Muscle layer of duodenum (tissue), 2 donors: Measurements from ENCODE around the gene PRDM15.

Experiments used
- H3K27ac ChIP-seq: one replicate; pipeline ENCODE4 v1.7.0; 2013; ENCODE audit warnings: mild to moderate bottlenecking, low read length
- H3K27me3 ChIP-seq: one replicate; pipeline ENCODE4 v1.7.0; 2013; ENCODE audit warnings: low read depth, mild to moderate bottlenecking, control low read depth, low read length
- H3K36me3 ChIP-seq, 2 donors: one replicate each; pipeline ENCODE4 v1.7.0; 2013; ENCODE audit warnings: low read length in 2 of 2, control low read depth in 1 of 2, mild to moderate bottlenecking in 1 of 2; ENCODE audit not compliant: insufficient read depth in 2 of 2, control insufficient read depth in 1 of 2
- H3K4me1 ChIP-seq, 2 donors: one replicate each; pipeline ENCODE4 v1.7.0; 2013; ENCODE audit warnings: low read length in 2 of 2, mild to moderate bottlenecking in 2 of 2, control low read depth in 1 of 2, moderate library complexity in 1 of 2; ENCODE audit not compliant: insufficient read depth in 2 of 2, control insufficient read depth in 1 of 2
- H3K4me3 ChIP-seq, 2 donors: one replicate each; pipeline ENCODE4 v1.7.0; 2013; ENCODE audit warnings: low read length in 2 of 2, low read depth in 1 of 2, mild to moderate bottlenecking in 1 of 2
- H3K9me3 ChIP-seq, 2 donors: one replicate each; pipeline ENCODE4 v1.7.0; 2013; ENCODE audit warnings: low read length in 2 of 2, control low read depth in 1 of 2, mild to moderate bottlenecking in 1 of 2; ENCODE audit not compliant: control insufficient read depth in 1 of 2
- donor health status: healthy.

Gene PRDM15

GRCh38 chr21:41847066-41847804, 31.9 kb downstream of the PRDM15 start:
- H3K27me3 ChIP-seq: no peaks in the 10 kb centered on the region
- H3K36me3 ChIP-seq: peaks cover 0 to 20% of the 10 kb centered on the region in 2 donors
- H3K27ac ChIP-seq: no peak overlapping the region
- no peak overlapping the region for H3K4me3 ChIP-seq
- no peaks in the 10 kb centered on the region for H3K4me1 ChIP-seq
- H3K9me3 ChIP-seq: no peaks in the 10 kb centered on the region

- H3K9me3 ChIP-seq: no peaks in the 10 kb centered on the region
- no peaks in the 10 kb centered on the region for H3K4me1 ChIP-seq
- no peak overlapping the region for H3K27ac ChIP-seq
- no peaks in the 10 kb centered on the region for H3K27me3 ChIP-seq
- H3K36me3 ChIP-seq: peaks cover 0 to 16% of the 10 kb centered on the region in 2 donors
- H3K4me3 ChIP-seq: no peak overlapping the region
Observed at GRCh38 chr21:41846536-41846935, 32.6 kb downstream of the PRDM15 start.

DNA sequence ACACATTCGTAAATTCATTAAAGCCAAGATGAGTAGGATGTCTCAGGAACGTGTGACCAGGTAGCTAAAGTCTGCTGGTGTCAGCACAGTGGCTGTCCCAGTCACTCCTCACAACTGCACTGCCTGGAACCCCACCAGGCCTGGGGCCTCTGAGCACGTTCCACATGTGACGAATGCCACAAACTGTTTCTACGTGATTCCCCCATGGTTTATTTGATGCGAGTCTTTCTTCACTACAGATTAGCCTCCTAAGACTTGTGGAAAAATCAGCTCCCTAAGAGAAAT, 33.2 kb downstream of the PRDM15 start:
- H3K27me3 ChIP-seq: no peaks in the 10 kb centered on the region
- H3K27ac ChIP-seq: no peak overlapping the region
- peaks cover 4% of the 10 kb centered on the region in 2 donors for H3K9me3 ChIP-seq
- H3K4me1 ChIP-seq: no peaks in the 10 kb centered on the region
- peaks cover 2 to 17% of the 10 kb centered on the region in 2 donors for H3K36me3 ChIP-seq
- H3K4me3 ChIP-seq: no peak overlapping the region

DNA sequence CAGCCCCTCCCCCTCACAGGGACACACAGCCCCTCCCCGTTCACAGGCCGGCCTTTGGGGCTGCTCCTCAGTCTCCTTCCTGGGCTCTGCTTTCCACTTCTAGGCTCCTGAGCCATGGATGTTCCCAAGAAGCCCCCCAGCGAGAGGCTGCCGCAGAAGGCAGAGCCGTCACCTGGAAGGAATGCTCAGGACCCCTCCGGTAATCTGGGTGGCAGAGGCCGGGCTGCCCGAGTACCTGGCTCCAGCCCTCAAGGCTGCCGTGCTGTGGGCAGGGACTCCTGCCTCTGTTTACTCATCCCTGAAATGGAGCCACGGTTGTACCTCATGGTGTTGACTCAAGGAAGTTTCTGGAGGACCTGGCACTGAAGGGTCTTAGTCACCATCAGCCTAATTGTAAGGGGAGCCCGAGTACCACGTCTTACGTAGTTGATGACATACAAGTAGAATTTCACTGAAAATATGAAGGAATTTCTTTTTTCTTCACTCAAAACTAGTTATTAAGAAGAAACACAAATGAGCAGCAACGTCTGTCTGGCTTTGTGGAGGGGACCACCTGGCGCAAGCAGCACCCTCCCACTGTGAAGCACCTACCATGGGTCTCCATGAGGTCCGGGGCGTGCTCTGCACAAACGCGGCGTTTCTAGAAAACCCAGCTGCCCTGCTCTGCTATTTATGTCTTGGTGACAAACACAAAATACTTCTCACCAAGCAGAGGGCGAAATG, 33.7 kb downstream of the PRDM15 start:
- Histone ChIP-seq H3K4me3 (no peak overlapping the region), H3K4me1 (no peaks in the 10 kb centered on the region), H3K36me3 (peaks cover 3 to 19% of the 10 kb centered on the region in 2 donors), H3K27me3 (no peaks in the 10 kb centered on the region), H3K27ac (no peak overlapping the region), H3K9me3 (peaks cover 5 to 7% of the 10 kb centered on the region in 2 donors)

GRCh38 chr21:41843584-41843983, 35.6 kb downstream of the PRDM15 start:
- Histone ChIP-seq H3K4me3 (no peak overlapping the region), H3K36me3 (peaks cover 3 to 26% of the 10 kb centered on the region in 2 donors), H3K9me3 (peaks cover 5 to 7% of the 10 kb centered on the region in 2 donors), H3K27ac (no peak overlapping the region), H3K27me3 (no peaks in the 10 kb centered on the region), H3K4me1 (no peaks in the 10 kb centered on the region)

GRCh38 chr21:41840880-41841279, 38.3 kb downstream of the PRDM15 start:
- no peaks in the 10 kb centered on the region for H3K4me1 ChIP-seq
- no peak overlapping the region for H3K27ac ChIP-seq
- H3K27me3 ChIP-seq: no peaks in the 10 kb centered on the region
- no peak overlapping the region for H3K4me3 ChIP-seq
- H3K36me3 ChIP-seq: peaks cover 7 to 32% of the 10 kb centered on the region in 2 donors
- peaks cover 5 to 7% of the 10 kb centered on the region in 2 donors for H3K9me3 ChIP-seq

DNA sequence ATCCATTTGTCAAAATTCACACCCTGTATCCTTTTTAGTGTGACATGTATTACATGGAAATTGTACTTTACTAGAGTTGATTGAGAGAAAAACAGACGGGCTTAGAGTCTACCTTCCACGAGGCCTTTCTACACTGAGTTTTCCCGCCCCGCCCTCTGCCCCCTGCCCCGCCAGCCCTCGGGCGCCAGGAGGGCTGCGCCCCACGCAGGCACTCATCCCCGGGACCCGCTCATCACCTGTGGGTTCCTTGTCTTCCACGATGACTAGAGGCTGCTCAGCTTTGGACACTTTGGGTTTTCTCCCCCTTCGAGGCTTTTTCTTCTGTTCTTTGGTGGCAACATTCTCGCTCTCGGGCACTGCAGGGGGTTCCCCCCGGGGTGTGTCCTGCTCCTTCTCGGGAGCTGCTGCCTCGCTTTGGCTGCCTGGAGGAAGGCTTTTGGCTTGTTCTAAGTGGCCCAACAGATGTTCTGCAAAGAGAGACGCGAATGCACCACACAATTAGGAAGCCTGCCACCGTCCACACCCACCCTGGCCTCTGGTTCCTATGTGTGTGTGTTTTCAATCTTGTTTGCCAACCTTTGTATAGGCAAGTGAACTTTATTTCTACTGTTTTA, 39.6 kb downstream of the PRDM15 start:
- no peak overlapping the region for H3K27ac ChIP-seq
- no peak overlapping the region for H3K4me3 ChIP-seq
- H3K36me3 ChIP-seq: peaks cover 14 to 45% of the 10 kb centered on the region in 2 donors
- H3K9me3 ChIP-seq: peaks cover 5 to 7% of the 10 kb centered on the region in 2 donors
- H3K4me1 ChIP-seq: no peaks in the 10 kb centered on the region
- no peaks in the 10 kb centered on the region for H3K27me3 ChIP-seq

DNA sequence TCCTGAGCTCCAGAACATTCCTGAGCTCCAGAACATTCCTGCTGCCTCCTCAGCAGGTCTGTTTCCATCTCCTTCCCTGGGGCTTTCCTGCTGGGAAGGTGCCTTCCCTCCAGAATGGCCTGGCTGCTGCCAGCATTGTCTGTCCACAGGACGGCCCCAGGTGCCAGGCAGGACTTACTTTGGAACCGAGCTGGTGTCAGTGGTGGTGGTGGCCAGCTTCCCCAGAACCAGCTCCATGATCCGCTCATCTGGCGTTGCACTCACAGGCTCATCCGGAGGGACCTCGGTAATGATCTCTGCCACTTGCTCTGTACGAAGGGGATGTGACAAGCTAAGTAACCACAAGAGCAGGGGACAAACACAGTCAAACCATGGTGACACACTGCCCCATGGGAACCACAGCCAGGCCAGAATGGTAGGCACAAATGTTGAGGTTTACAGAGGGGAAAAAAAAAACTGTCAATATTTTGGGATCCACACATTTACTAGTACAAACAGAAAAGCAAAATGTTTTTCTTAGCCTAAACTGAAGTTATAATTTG, 41.3 kb downstream of the PRDM15 start:
- no peak overlapping the region for H3K27ac ChIP-seq
- no peaks in the 10 kb centered on the region for H3K27me3 ChIP-seq
- H3K4me3 ChIP-seq: no peak overlapping the region
- H3K4me1 ChIP-seq: no peaks in the 10 kb centered on the region
- peaks cover 17 to 60% of the 10 kb centered on the region in 2 donors for H3K36me3 ChIP-seq
- H3K9me3 ChIP-seq: peaks cover 5 to 7% of the 10 kb centered on the region in 2 donors

DNA sequence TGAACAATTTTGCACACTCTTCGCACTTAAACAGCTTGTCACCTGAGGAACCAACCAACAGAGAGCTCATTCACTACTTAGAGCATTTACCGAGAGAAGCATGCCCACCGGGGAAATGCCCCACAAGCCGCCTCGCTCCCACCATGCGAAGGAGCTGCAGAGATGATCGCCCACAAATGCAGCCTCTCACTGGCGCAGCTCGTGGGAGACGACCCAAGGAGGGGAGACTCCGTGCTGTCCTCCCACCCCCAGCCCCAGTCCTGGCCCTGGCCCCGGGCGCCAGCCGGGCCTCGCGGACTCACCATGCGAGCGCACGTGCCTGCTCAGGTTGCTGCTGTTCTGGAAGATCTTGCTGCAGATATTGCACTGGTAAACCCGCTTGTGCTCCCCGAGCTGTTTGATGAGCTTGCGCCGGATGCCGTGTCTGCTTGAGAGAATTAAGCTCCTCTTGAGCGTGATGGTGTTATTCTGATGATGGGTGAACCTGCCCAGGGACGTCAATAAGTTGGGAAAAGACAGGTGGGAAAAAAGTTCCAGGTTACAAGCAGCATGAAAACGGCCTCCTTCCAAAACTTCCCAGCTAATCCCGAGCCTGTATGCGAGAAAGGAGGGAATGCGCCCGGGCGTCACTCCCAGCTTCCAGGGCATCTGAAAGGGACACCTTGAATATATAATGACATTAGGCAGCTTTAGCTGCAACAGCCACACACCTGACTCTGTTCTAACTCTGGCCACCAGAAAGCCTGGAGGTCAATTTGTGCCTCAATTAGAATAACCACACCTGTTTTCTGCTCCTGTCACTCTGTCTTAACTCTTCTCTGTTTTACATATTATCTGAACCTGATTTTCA, 42.8 kb downstream of the PRDM15 start:
- Histone ChIP-seq H3K4me1 (no peaks in the 10 kb centered on the region), H3K4me3 (no peak overlapping the region), H3K27me3 (no peaks in the 10 kb centered on the region), H3K36me3 (peaks cover 17 to 61% of the 10 kb centered on the region in 2 donors), H3K27ac (no peak overlapping the region), H3K9me3 (peaks cover 5 to 7% of the 10 kb centered on the region in 2 donors)

- H3K4me1 ChIP-seq: no peaks in the 10 kb centered on the region
- no peak overlapping the region for H3K27ac ChIP-seq
- H3K27me3 ChIP-seq: no peaks in the 10 kb centered on the region
- peaks cover 14 to 55% of the 10 kb centered on the region in 2 donors for H3K36me3 ChIP-seq
- peaks cover 0 to under 1% of the 10 kb centered on the region in 2 donors for H3K9me3 ChIP-seq
- no peak overlapping the region for H3K4me3 ChIP-seq
Observed at GRCh38 chr21:41835711-41836154, 43.4 kb downstream of the PRDM15 start.
